GM06990 (cell line): ENCODE data around the gene PDGFRB.

Experiments
- DNase-seq: peaks from one replicate; pipeline ENCODE4 v3.0.0-alpha.2; 2011; ENCODE audit not compliant: insufficient read length; ENCODE audit errors: extremely low read depth
- H3K27me3 ChIP-seq: replicated peaks from 2 replicates; pipeline ENCODE4 v1.6.0; 2011; ENCODE audit warnings: low read length; ENCODE audit not compliant: control insufficient read depth, insufficient read depth
- H3K36me3 ChIP-seq: 2 replicates; pipeline ENCODE4 v1.5.1; 2011; ENCODE audit warnings: low read length; ENCODE audit not compliant: control insufficient read depth, insufficient read depth
- H3K4me3 ChIP-seq: replicated peaks from 2 replicates; pipeline ENCODE4 v1.5.1; 2011; ENCODE audit warnings: low read depth, mild to moderate bottlenecking, control low read depth, low read length
- CTCF ChIP-seq: IDR thresholded peaks from 2 replicates; pipeline ENCODE4 v1.5.1; 2011; ENCODE audit warnings: low read length, control low read depth, mild to moderate bottlenecking, inconsistent platforms; ENCODE audit not compliant: insufficient read depth, poor library complexity, severe bottlenecking

PDGFRB gene

GRCh38 chr5:150068071-150068470 is 87.6 kb downstream of the PDGFRB start:
- H3K36me3 ChIP-seq: no peaks in the 10 kb centered on the region
- H3K4me3 ChIP-seq: no peak overlapping the region
- TF ChIP-seq CTCF: no peak
- no peak for DNase-seq
- no peaks in the 10 kb centered on the region; the same call in none of the 2 replicates for H3K27me3 ChIP-seq

- Histone ChIP-seq H3K36me3 (no peaks in the 10 kb centered on the region), H3K27me3 (no peaks in the 10 kb centered on the region; the same call in none of the 2 replicates), H3K4me3 (no peak overlapping the region)
- no peak for DNase-seq
- TF ChIP-seq CTCF: no peak
These were observed 88.2 kb downstream of the PDGFRB start for GRCh38 chr5:150067405-150067960.

- no peaks in the 10 kb centered on the region; the same call in none of the 2 replicates for H3K27me3 ChIP-seq
- H3K36me3 ChIP-seq: no peaks in the 10 kb centered on the region
- DNase-seq: no peak
- H3K4me3 ChIP-seq: no peak overlapping the region
- TF ChIP-seq CTCF: no peak
These were observed 88.7 kb downstream of the PDGFRB start for GRCh38 chr5:150066901-150067396.

GRCh38 chr5:150066436-150066835 is 89.2 kb downstream of the PDGFRB start:
- no peak for TF ChIP-seq CTCF
- Histone ChIP-seq H3K36me3 (no peaks in the 10 kb centered on the region), H3K27me3 (no peaks in the 10 kb centered on the region; the same call in none of the 2 replicates), H3K4me3 (no peak overlapping the region)
- DNase-seq: no peak

GRCh38 chr5:150065886-150066285 is 89.8 kb downstream of the PDGFRB start:
- Histone ChIP-seq H3K4me3 (no peak overlapping the region), H3K27me3 (no peaks in the 10 kb centered on the region; the same call in none of the 2 replicates), H3K36me3 (no peaks in the 10 kb centered on the region)
- no peak for TF ChIP-seq CTCF
- DNase-seq: no peak
